Gastrocnemius medialis (tissue), 4 donors: ENCODE data around the gene CDC34. TPM values are rescaled to one million over a fixed set of nuclear protein-coding genes. Genes with fewer than 3 reads are reported as not detected.
A peak's percentile ranks its signal among the peaks of the same experiment; 100 is the strongest.

ENCODE experiments used
- ATAC-seq, 2 donors: fragments of 150-250 bp; one replicate each; pipeline ENCODE4 v1.9.1; 2016
- DNase-seq, 2 donors: peaks; one replicate each; pipeline ENCODE4 v3.0.0-alpha.2; 2019
- H3K27ac ChIP-seq, 4 donors: fragments of 200-600 bp; sonication (generic); 1 replicate in 1 of 4; 2 replicates in 3 of 4; pipeline ENCODE4 v1.5.1; 2016 to 2018; ENCODE audit warnings: mild to moderate bottlenecking in 2 of 4, moderate library complexity in 1 of 4
- H3K27me3 ChIP-seq, 3 donors: fragments of 200-600 bp; sonication (generic) in 2 of 3; 1 replicate in 1 of 3; 2 replicates in 2 of 3; pipeline versions ENCODE4 v1.5.1 to v1.6.0; 2016 to 2019; ENCODE audit warnings: mild to moderate bottlenecking in 1 of 3, moderate library complexity in 1 of 3
- H3K36me3 ChIP-seq, 2 donors: fragments of 200-600 bp; sonication (generic) in 1 of 2; one replicate each; pipeline ENCODE4 v1.5.1; 2017 to 2018
- H3K4me1 ChIP-seq, 2 donors: fragments of 200-600 bp; sonication (generic) in 1 of 2; one replicate each; pipeline ENCODE4 v1.5.1; 2016 to 2017; ENCODE audit warnings: mild to moderate bottlenecking in 2 of 2
- H3K4me3 ChIP-seq, 4 donors: fragments of 200-600 bp; sonication (generic) in 3 of 4; 1 replicate in 1 of 4; 2 replicates in 3 of 4; pipeline ENCODE4 v1.5.1; 2016 to 2019; ENCODE audit warnings: mild to moderate bottlenecking in 2 of 4
- H3K9me3 ChIP-seq, 3 donors: fragments of 200-600 bp; sonication (generic) in 2 of 3; 1 replicate in 1 of 3; 2 replicates in 2 of 3; pipeline ENCODE4 v1.5.1; 2016 to 2019
- CTCF ChIP-seq, 5 experiments: fragments of 450-650 bp in 3 of 5; fragments of 200-600 bp in 2 of 5; sonication (generic) in 2 of 5; IDR thresholded peaks in 4 of 5; conservative IDR thresholded peaks in 1 of 5; 1 replicate in 4 of 5; 2 replicates in 1 of 5; pipeline ENCODE4 v1.5.1; 2016 to 2019; ENCODE audit warnings: antibody characterized with exemption in 5 of 5, mild to moderate bottlenecking in 3 of 5, moderate library complexity in 3 of 5
- POLR2A ChIP-seq, 2 donors: fragments of 450-650 bp; IDR thresholded peaks; one replicate each; pipeline ENCODE4 v1.6.1; 2017; ENCODE audit warnings: antibody characterized with exemption in 2 of 2, mild to moderate bottlenecking in 2 of 2, moderate library complexity in 2 of 2
- in situ Hi-C, 4 donors: fragments of 200-750 bp; cut with MboI; loops; one replicate each; pipeline versions ENCODE4 v1.15.0 to v1.8.0; 2017; ENCODE audit warnings: low sequenced_read_pairs in 4 of 4
- intact Hi-C: fragments of 100-400 bp; cut with DNase I; formaldehyde crosslinking; loops from one replicate; pipeline ENCODE4 v1.15.1; 2023; ENCODE audit warnings: low total_unique reads
- total RNA-seq, 4 donors: library from RNA; depleted of rRNA; stranded (reverse); fragments of >200 nt; gene quantifications; one replicate each; pipeline versions ENCODE4 v1.1.0 to v1.2.3, GENCODE V29; 2016

CDC34 gene
- total RNA-seq, 4 donors from 2014 or later, result 99.0 to 174 (median 138) TPM

GRCh38 chr19:536031-536880, 4.7 kb downstream of the CDC34 start:
- no peak for ATAC-seq
- Histone ChIP-seq H3K4me1 (peaks cover 25 to 29% of the 10 kb centered on the region in 2 donors), H3K4me3 (no peak overlapping the region), H3K27ac (peak overlapping the region in 3 of 4 donors; percentile 71 to 96 (median 90)), H3K9me3 (no peaks in the 10 kb centered on the region), H3K36me3 (peaks cover 0 to 34% of the 10 kb centered on the region in 2 donors), H3K27me3 (no peaks in the 10 kb centered on the region)
- in situ Hi-C loops, result no loop called here
- no peak for DNase-seq
- TF ChIP-seq CTCF (IDR thresholded peaks at IDR 0.05 in 4 of 5, conservative IDR thresholded peaks at IDR 0.05 in 1 of 5) (no peak), POLR2A (IDR thresholded peaks at IDR 0.05) (no peak)
- intact Hi-C loops, result no loop called here

GRCh38 chr19:536881-537404, 5.4 kb downstream of the CDC34 start:
- Histone ChIP-seq H3K4me1 (peaks cover 25 to 29% of the 10 kb centered on the region in 2 donors), H3K4me3 (no peak overlapping the region), H3K36me3 (peaks cover 0 to 41% of the 10 kb centered on the region in 2 donors), H3K27ac (no peak overlapping the region), H3K27me3 (no peaks in the 10 kb centered on the region), H3K9me3 (no peaks in the 10 kb centered on the region)
- in situ Hi-C loops, result no loop called here
- TF ChIP-seq POLR2A (IDR thresholded peaks at IDR 0.05) (no peak), CTCF (IDR thresholded peaks at IDR 0.05 in 4 of 5, conservative IDR thresholded peaks at IDR 0.05 in 1 of 5) (no peak)
- no peak for DNase-seq
- ATAC-seq, result no peak
- intact Hi-C loops, result no loop called here

- DNase-seq (peak in 1 of 2 donors; percentile 38), ATAC-seq (peak in 1 of 2 donors; percentile 37)
- peaks cover 14 to 16% of the 10 kb centered on the region in 2 donors for H3K4me1 ChIP-seq
- intact Hi-C loops (no loop called here), in situ Hi-C loops (no loop called here)
- H3K36me3 ChIP-seq, result peaks cover 0 to 52% of the 10 kb centered on the region in 2 donors
- peak overlapping the region in 1 of 4 donors; percentile 51 for H3K27ac ChIP-seq
- H3K27me3 ChIP-seq, result no peaks in the 10 kb centered on the region
- TF ChIP-seq POLR2A (IDR thresholded peaks at IDR 0.05) (no peak), CTCF (IDR thresholded peaks at IDR 0.05 in 4 of 5, conservative IDR thresholded peaks at IDR 0.05 in 1 of 5) (no peak)
- no peaks in the 10 kb centered on the region for H3K9me3 ChIP-seq
- no peak overlapping the region for H3K4me3 ChIP-seq
These were observed 7.3 kb downstream of the CDC34 start for GRCh38 chr19:538641-539428.

GRCh38 chr19:539429-540030, 8.0 kb downstream of the CDC34 start:
- intact Hi-C loops, result no loop called here
- in situ Hi-C loops, result no loop called here
- Histone ChIP-seq H3K9me3 (no peaks in the 10 kb centered on the region), H3K4me3 (no peak overlapping the region), H3K27me3 (no peaks in the 10 kb centered on the region), H3K27ac (peak overlapping the region in 1 of 4 donors; percentile 51), H3K36me3 (peaks cover 0 to 52% of the 10 kb centered on the region in 2 donors), H3K4me1 (peaks cover 10% of the 10 kb centered on the region in 2 donors)
- no peak for TF ChIP-seq CTCF (IDR thresholded peaks at IDR 0.05 in 4 of 5, conservative IDR thresholded peaks at IDR 0.05 in 1 of 5)
- no peak for TF ChIP-seq POLR2A (IDR thresholded peaks at IDR 0.05)
- ATAC-seq (no peak), DNase-seq (no peak)
